Measurements from ENCODE around the gene MCFD2.
A peak's percentile ranks its signal among the peaks of the same experiment; 100 is the strongest.
"Not testable (repeated sequence)": the region's sequence is repeated elsewhere in the genome, so short reads cannot be mapped to it uniquely, and the experiment has no call there.

MCFD2 gene

GRCh38 chr2:46877619-46878113 lies 37.9 kb downstream of the MCFD2 start:
- H3K4me3 ChIP-seq (ENCODE audit: low read length): no peak overlapping the region
- no peak for DNase-seq (ENCODE audit: low read depth, low spot score)

- DNase-seq (ENCODE audit: low read depth, low spot score): peak; percentile 48
- no peak overlapping the region for H3K4me3 ChIP-seq (ENCODE audit: low read length)
These were observed 38.7 kb downstream of the MCFD2 start for GRCh38 chr2:46876741-46877384.

GRCh38 chr2:46875962-46876689 lies 39.5 kb downstream of the MCFD2 start:
- DNase-seq (ENCODE audit: low read depth, low spot score); H3K4me3 ChIP-seq (ENCODE audit: low read length): not testable (repeated sequence)

GRCh38 chr2:46875226-46875899 lies 40.2 kb downstream of the MCFD2 start:
- DNase-seq (ENCODE audit: low read depth, low spot score): no peak
- no peak overlapping the region for H3K4me3 ChIP-seq (ENCODE audit: low read length)

- no peak for DNase-seq (ENCODE audit: low read depth, low spot score)
- H3K4me3 ChIP-seq (ENCODE audit: low read length): no peak overlapping the region
These were observed 41.2 kb downstream of the MCFD2 start for GRCh38 chr2:46874236-46874929.

GRCh38 chr2:46873604-46874068 lies 42.0 kb downstream of the MCFD2 start:
- no peak for DNase-seq (ENCODE audit: low read depth, low spot score)
- H3K4me3 ChIP-seq (ENCODE audit: low read length): no peak overlapping the region

- H3K4me3 ChIP-seq (ENCODE audit: low read length): no peak overlapping the region
- no peak for DNase-seq (ENCODE audit: low read depth, low spot score)
These were observed 42.6 kb downstream of the MCFD2 start for GRCh38 chr2:46872902-46873603.

GRCh38 chr2:46871976-46872381 lies 43.6 kb downstream of the MCFD2 start:
- no peak overlapping the region for H3K4me3 ChIP-seq (ENCODE audit: low read length)
- no peak for DNase-seq (ENCODE audit: low read depth, low spot score)

- no peak for DNase-seq (ENCODE audit: low read depth, low spot score)
- no peak overlapping the region for H3K4me3 ChIP-seq (ENCODE audit: low read length)
These were observed 45.4 kb downstream of the MCFD2 start for GRCh38 chr2:46870051-46870839.

- DNase-seq (ENCODE audit: low read depth, low spot score): no peak
- H3K4me3 ChIP-seq (ENCODE audit: low read length): no peak overlapping the region
These were observed 46.0 kb downstream of the MCFD2 start for GRCh38 chr2:46869621-46870020.

- no peak for DNase-seq (ENCODE audit: low read depth, low spot score)
- H3K4me3 ChIP-seq (ENCODE audit: low read length): no peak overlapping the region
These were observed 48.8 kb downstream of the MCFD2 start for GRCh38 chr2:46866770-46867246.

- no peak overlapping the region for H3K4me3 ChIP-seq (ENCODE audit: low read length)
- no peak for DNase-seq (ENCODE audit: low read depth, low spot score)
These were observed 50.2 kb downstream of the MCFD2 start for GRCh38 chr2:46865181-46865970.

GRCh38 chr2:46863882-46864281 lies 51.7 kb downstream of the MCFD2 start:
- H3K4me3 ChIP-seq (ENCODE audit: low read length): no peak overlapping the region
- DNase-seq (ENCODE audit: low read depth, low spot score): no peak

GRCh38 chr2:46862514-46862913 lies 53.1 kb downstream of the MCFD2 start:
- no peak for DNase-seq (ENCODE audit: low read depth, low spot score)
- H3K4me3 ChIP-seq (ENCODE audit: low read length): no peak overlapping the region

- no peak for DNase-seq (ENCODE audit: low read depth, low spot score)
- no peak overlapping the region for H3K4me3 ChIP-seq (ENCODE audit: low read length)
These were observed 53.7 kb downstream of the MCFD2 start for GRCh38 chr2:46861916-46862315.

GRCh38 chr2:46859482-46859881 lies 56.1 kb downstream of the MCFD2 start:
- DNase-seq (ENCODE audit: low read depth, low spot score): no peak

GRCh38 chr2:46858702-46859090 lies 56.9 kb downstream of the MCFD2 start:
- no peak overlapping the region for H3K4me3 ChIP-seq (ENCODE audit: low read length)
- no peak for DNase-seq (ENCODE audit: low read depth, low spot score)

More at GRCh38 chr2:46859482-46859881, 56.1 kb downstream of the MCFD2 start:
- H3K4me3 ChIP-seq (ENCODE audit: low read length): no peak overlapping the region
